Trophoblast cell (in vitro differentiated cells and primary cell): Measurements from ENCODE around the gene FIGNL2.

Experiments used
- DNase-seq, 2 donors: peaks; one replicate each; pipeline ENCODE4 v3.0.0-alpha.2; 2016
- H2AFZ ChIP-seq: 2 replicates; pipeline ENCODE4 v1.6.1; 2013; ENCODE audit warnings: low read length, moderate library complexity, mild to moderate bottlenecking; ENCODE audit not compliant: insufficient read depth, poor library complexity
- H2AK5ac ChIP-seq: 2 replicates; pipeline ENCODE4 v1.6.1; 2013; ENCODE audit warnings: mild to moderate bottlenecking, low read length
- H2BK120ac ChIP-seq: 2 replicates; pipeline ENCODE4 v1.6.1; 2013; ENCODE audit warnings: low read length, mild to moderate bottlenecking, moderate library complexity; ENCODE audit not compliant: insufficient read depth, poor library complexity
- H2BK12ac ChIP-seq: 2 replicates; pipeline ENCODE4 v1.6.1; 2013; ENCODE audit warnings: mild to moderate bottlenecking, low read length, moderate library complexity
- H2BK5ac ChIP-seq: 2 replicates; pipeline ENCODE4 v1.6.1; 2013; ENCODE audit warnings: low read length, low read depth, moderate library complexity, mild to moderate bottlenecking; ENCODE audit not compliant: poor library complexity
- H3K14ac ChIP-seq: 2 replicates; pipeline ENCODE4 v1.6.1; 2013; ENCODE audit warnings: mild to moderate bottlenecking, low read length
- H3K18ac ChIP-seq: 2 replicates; pipeline ENCODE4 v1.6.1; 2013; ENCODE audit warnings: mild to moderate bottlenecking, low read length
- H3K23ac ChIP-seq: 2 replicates; pipeline ENCODE4 v1.6.1; 2013; ENCODE audit warnings: low read length
- H3K27ac ChIP-seq: 2 replicates; pipeline ENCODE4 v1.5.1; 2013; ENCODE audit warnings: low read depth, mild to moderate bottlenecking, inconsistent platforms, low read length, moderate library complexity
- H3K27me3 ChIP-seq: 2 replicates; pipeline ENCODE4 v1.6.1; 2013; ENCODE audit warnings: inconsistent platforms, mild to moderate bottlenecking, low read length, moderate library complexity; ENCODE audit not compliant: insufficient read depth
- H3K36me3 ChIP-seq, 2 experiments: 1 replicate in 1 of 2; 2 replicates in 1 of 2; pipeline ENCODE4 v1.6.1; 2013; ENCODE audit warnings: low read length in 2 of 2, mild to moderate bottlenecking in 2 of 2, moderate library complexity in 1 of 2; ENCODE audit not compliant: insufficient read depth in 2 of 2, control insufficient read depth in 1 of 2
- H3K4ac ChIP-seq: 2 replicates; pipeline ENCODE4 v1.6.1; 2013; ENCODE audit warnings: low read depth, mild to moderate bottlenecking, low read length, moderate library complexity
- H3K4me1 ChIP-seq, 2 experiments: 1 replicate in 1 of 2; 2 replicates in 1 of 2; pipeline ENCODE4 v1.6.1; 2013; ENCODE audit warnings: low read length in 2 of 2, mild to moderate bottlenecking in 2 of 2, moderate library complexity in 1 of 2; ENCODE audit not compliant: insufficient read depth in 2 of 2, control insufficient read depth in 1 of 2
- H3K4me2 ChIP-seq: 2 replicates; pipeline ENCODE4 v1.6.1; 2013; ENCODE audit warnings: inconsistent platforms, mild to moderate bottlenecking, low read length, moderate library complexity
- H3K4me3 ChIP-seq: 2 replicates; pipeline ENCODE4 v1.5.1; 2013; ENCODE audit warnings: mild to moderate bottlenecking, low read depth, low read length, inconsistent platforms
- H3K79me1 ChIP-seq: one replicate; pipeline ENCODE4 v1.6.1; 2013; ENCODE audit warnings: low read length
- H3K79me2 ChIP-seq: 2 replicates; pipeline ENCODE4 v1.6.1; 2013; ENCODE audit warnings: low read length, mild to moderate bottlenecking; ENCODE audit not compliant: control insufficient read depth, insufficient read depth, poor library complexity
- H3K9ac ChIP-seq: 2 replicates; pipeline ENCODE4 v1.6.1; 2013; ENCODE audit warnings: mild to moderate bottlenecking, low read length
- H3K9me3 ChIP-seq: 2 replicates; pipeline ENCODE4 v1.6.1; 2013; ENCODE audit warnings: low read depth, mild to moderate bottlenecking, control low read depth, inconsistent platforms, low read length; ENCODE audit not compliant: insufficient read depth
- H4K12ac ChIP-seq: 2 replicates; pipeline ENCODE4 v1.6.1; 2013; ENCODE audit warnings: low read depth, mild to moderate bottlenecking, low read length, moderate library complexity
- H4K8ac ChIP-seq: 2 replicates; pipeline ENCODE4 v1.6.1; 2013; ENCODE audit warnings: low read depth, mild to moderate bottlenecking, low read length, moderate library complexity
- H4K91ac ChIP-seq: one replicate; pipeline ENCODE4 v1.6.1; 2013; ENCODE audit warnings: low read depth, mild to moderate bottlenecking, low read length, moderate library complexity
- WGBS: extraction: QIAGEN DNeasy Blood & Tissue Kit; methylation state at CpG from one replicate; pipeline ENCODE4 v1.1.7; 2013; ENCODE audit warnings: missing lambda C conversion rate; ENCODE audit not compliant: insufficient read length, insufficient coverage; ENCODE audit errors: extremely low coverage; 5-methylcytosine and 5-hydroxymethylcytosine counted together

Gene FIGNL2

DNA sequence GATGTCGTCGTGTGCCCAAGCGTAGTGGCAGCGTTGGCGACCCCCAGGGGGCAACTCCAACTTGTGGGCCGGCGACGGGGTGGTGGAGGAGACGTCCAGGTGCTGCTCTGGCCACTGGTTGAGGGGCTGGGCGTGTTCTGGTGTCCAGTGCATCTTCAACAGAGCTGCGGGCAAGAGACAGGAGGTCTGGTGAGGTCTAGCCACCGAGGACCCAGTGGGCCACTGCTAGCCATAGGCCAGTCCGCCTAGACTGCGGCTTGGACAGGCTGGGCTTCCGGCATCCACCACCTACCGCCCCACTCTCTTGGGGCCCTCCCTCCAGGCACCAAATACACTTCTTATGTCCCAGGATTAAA is 26.3 kb downstream of the FIGNL2 start:
- Histone ChIP-seq H3K14ac (no peak overlapping the region), H4K91ac (no peak overlapping the region), H4K8ac (no peak overlapping the region), H3K9ac (no peak overlapping the region), H3K23ac (no peak overlapping the region), H3K36me3 (peaks cover 36 to 44% of the 10 kb centered on the region in 2 experiments), H2AFZ (no peak overlapping the region), H2AK5ac (no peak overlapping the region), H2BK120ac (no peak overlapping the region), H4K12ac (no peak overlapping the region), H2BK5ac (no peak overlapping the region), H3K27ac (no peak overlapping the region), H3K4me3 (no peak overlapping the region), H3K4me2 (no peak overlapping the region), H3K27me3 (no peaks in the 10 kb centered on the region), H3K4me1 (peaks cover 4 to 6% of the 10 kb centered on the region in 2 experiments), H3K9me3 (no peaks in the 10 kb centered on the region), H3K18ac (no peak overlapping the region), H3K79me2 (peaks cover 4% of the 10 kb centered on the region), H2BK12ac (no peak overlapping the region), H3K4ac (no peak overlapping the region), H3K79me1 (no peaks in the 10 kb centered on the region)
- WGBS, result no CpG with 5 or more reads among the region's 16 CpGs
- no peak for DNase-seq

DNA sequence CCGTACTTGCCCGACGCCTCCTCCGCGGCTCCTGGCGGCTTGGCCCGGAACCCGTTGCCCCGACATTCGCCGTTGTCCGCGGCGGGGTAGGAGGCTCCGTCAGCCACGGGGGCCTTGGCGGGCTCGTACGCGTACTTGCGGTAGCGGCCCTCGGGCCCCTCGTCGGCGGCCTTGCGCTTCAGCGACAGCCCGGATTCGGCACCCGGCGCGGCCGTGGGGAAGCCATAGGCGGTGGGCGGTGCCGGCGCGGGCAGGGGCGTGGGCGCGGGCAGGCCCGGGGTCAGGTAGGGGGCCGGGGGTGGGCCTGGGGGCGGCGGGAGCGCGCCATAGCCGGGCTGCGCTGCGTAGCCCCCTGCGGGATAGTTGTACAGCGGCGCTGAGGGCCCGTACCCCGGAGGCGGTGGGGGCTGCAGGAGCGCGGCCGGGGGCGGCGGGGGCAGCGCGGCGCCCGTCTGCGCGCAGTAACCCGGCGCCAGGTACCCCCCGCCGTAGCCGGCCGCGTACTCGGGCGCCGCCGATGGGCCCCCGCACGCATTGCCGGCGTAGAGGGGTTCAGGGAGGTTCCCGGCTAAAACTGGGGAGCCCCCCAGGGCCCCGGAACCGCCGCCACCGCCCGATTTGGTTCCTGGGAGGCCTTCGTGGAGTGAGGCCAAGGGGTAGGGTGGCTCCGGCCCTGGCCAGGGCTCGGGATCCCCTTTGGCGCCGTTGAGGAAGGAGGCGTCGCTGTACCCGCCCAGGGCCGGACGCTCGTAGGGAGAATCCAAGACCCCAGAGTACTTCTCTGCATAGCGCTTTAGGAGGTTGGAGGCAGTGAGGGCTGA is 26.9 kb downstream of the FIGNL2 start:
- peak overlapping the region; percentile 45 for H3K4me2 ChIP-seq
- no peak overlapping the region for H2AK5ac ChIP-seq
- no peak overlapping the region for H4K12ac ChIP-seq
- H3K27me3 ChIP-seq, result no peaks in the 10 kb centered on the region
- H3K79me1 ChIP-seq, result no peaks in the 10 kb centered on the region
- no peak overlapping the region for H2BK12ac ChIP-seq
- no peak overlapping the region for H3K23ac ChIP-seq
- peak overlapping the region; percentile 10 for H3K4ac ChIP-seq
- DNase-seq, result no peak
- peak overlapping the region; percentile 63 for H3K4me3 ChIP-seq
- no peak overlapping the region for H4K8ac ChIP-seq
- no peaks in the 10 kb centered on the region for H3K9me3 ChIP-seq
- no peak overlapping the region for H2BK5ac ChIP-seq
- no peak overlapping the region for H3K9ac ChIP-seq
- H3K4me1 ChIP-seq, result peaks cover under 1 to 3% of the 10 kb centered on the region in 2 experiments
- H4K91ac ChIP-seq, result no peak overlapping the region
- H2AFZ ChIP-seq, result no peak overlapping the region
- H3K36me3 ChIP-seq, result peaks cover 38 to 43% of the 10 kb centered on the region in 2 experiments
- no peak overlapping the region for H3K27ac ChIP-seq
- H2BK120ac ChIP-seq, result no peak overlapping the region
- WGBS, result no CpG with 5 or more reads among the region's 101 CpGs
- H3K18ac ChIP-seq, result no peak overlapping the region
- H3K79me2 ChIP-seq, result no peaks in the 10 kb centered on the region
- H3K14ac ChIP-seq, result no peak overlapping the region

DNA sequence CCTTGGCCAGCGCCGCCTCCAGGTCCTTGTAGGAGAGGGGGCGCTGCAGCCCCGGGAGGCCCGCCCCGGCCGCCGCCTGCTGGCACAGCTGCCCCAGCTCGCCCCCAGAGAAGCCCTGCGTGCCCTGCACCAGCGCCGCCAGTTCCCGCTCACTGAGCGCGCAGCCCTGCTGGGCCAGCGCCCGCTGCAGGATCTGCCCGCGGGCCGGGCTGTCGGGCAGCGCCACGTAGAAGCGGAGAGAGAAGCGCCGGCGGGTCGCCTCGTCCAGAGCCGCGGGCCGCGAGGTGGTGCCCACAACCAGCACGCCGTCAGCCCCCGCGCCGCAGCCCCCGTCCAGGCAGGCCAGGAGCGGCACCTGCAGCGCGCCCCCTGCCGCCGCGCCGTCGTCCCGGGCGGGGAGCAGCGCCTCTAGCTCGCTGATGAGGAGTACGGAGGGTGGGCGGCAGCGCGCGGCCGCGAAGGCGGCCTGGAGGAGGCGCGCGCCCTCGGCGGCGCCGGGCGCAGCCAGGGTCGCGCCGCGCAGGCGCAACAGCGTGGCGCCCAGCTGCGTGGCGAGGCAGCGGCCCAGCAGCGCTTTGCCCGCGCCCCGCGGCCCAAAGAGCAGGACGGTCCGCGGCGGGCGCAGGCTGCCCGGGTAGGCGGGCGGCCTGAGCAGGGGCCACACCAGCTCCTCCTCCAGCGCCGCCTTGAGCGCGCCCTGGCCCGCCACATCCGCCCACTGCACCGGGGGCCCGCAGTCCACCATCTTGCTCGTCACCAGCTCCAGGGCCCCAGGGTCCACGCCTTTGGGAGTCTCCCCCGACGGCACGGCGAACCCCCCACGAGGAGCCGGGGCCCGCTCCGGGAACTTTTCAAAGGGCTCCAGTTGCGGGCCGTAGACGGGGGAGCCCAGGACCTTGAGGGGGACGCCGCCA is 27.7 kb downstream of the FIGNL2 start:
- Histone ChIP-seq H3K4me2 (peak overlapping the region; percentile 45), H3K4me3 (peak overlapping the region; percentile 63), H3K79me2 (no peaks in the 10 kb centered on the region), H2AK5ac (no peak overlapping the region), H2BK12ac (no peak overlapping the region), H4K91ac (no peak overlapping the region), H4K12ac (no peak overlapping the region), H3K79me1 (no peaks in the 10 kb centered on the region), H3K36me3 (peaks cover 38 to 42% of the 10 kb centered on the region in 2 experiments), H3K23ac (no peak overlapping the region), H2BK120ac (no peak overlapping the region), H4K8ac (peak overlapping the region; percentile 19), H3K27me3 (no peaks in the 10 kb centered on the region), H3K4ac (no peak overlapping the region), H3K9ac (no peak overlapping the region), H3K14ac (no peak overlapping the region), H3K18ac (no peak overlapping the region), H2AFZ (no peak overlapping the region), H3K4me1 (peaks cover 2 to 3% of the 10 kb centered on the region in 2 experiments), H3K27ac (no peak overlapping the region), H2BK5ac (no peak overlapping the region), H3K9me3 (no peaks in the 10 kb centered on the region)
- WGBS, result no CpG with 5 or more reads among the region's 113 CpGs
- DNase-seq, result peak in 1 of 2 donors; percentile 49

DNA sequence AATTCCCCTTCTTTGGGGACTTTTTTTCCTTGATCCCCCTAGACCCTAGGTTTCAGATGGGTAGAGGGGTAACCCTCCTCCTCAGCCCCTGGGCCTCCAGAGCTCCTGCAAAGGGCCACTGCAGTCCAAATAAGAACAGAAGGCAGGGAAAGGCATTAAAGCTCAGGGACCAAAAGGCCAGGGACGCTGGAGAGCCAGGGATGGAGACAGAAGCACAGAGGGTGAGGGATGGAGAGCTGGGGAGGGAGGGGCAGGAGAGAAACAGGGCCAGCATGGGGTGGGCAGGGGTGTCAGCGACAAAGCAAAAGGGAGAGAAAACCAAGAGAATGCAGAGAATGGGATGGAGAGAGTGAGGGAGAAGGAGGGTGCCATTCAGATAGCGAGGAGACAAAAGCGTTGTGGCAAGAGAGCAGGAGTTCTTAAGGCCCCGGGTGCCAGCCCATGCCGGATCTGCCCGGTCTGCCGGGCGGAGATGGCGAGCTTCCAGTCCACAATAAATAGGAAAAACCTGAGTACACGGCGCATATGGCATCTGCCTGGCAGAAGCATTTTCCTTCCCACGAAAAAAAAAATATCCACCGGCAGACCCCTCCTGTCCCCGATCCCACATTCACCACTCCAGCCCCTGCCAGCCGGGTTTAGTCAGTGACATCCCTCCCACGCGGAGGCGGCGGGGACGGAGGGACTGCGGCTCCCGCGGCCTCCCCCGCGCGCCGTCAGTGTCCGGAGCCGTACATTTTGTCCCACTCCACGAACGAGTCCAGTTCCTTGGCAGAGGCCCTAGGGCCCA is 28.6 kb downstream of the FIGNL2 start:
- H3K9me3 ChIP-seq, result no peaks in the 10 kb centered on the region
- H3K14ac ChIP-seq, result no peak overlapping the region
- no peak overlapping the region for H2AFZ ChIP-seq
- no peak overlapping the region for H2BK12ac ChIP-seq
- no peak overlapping the region for H2BK120ac ChIP-seq
- peak overlapping the region; percentile 45 for H3K4me2 ChIP-seq
- no peak for DNase-seq
- H3K4me1 ChIP-seq, result peaks cover 5 to 9% of the 10 kb centered on the region in 2 experiments
- no peak overlapping the region for H3K27ac ChIP-seq
- H2AK5ac ChIP-seq, result no peak overlapping the region
- peaks cover 1% of the 10 kb centered on the region for H3K79me1 ChIP-seq
- H3K4me3 ChIP-seq, result no peak overlapping the region
- peaks cover 38 to 42% of the 10 kb centered on the region in 2 experiments for H3K36me3 ChIP-seq
- WGBS, result no CpG with 5 or more reads among the region's 32 CpGs
- H3K4ac ChIP-seq, result no peak overlapping the region
- no peak overlapping the region for H2BK5ac ChIP-seq
- H3K18ac ChIP-seq, result no peak overlapping the region
- H4K8ac ChIP-seq, result no peak overlapping the region
- no peak overlapping the region for H3K9ac ChIP-seq
- H4K91ac ChIP-seq, result no peak overlapping the region
- no peak overlapping the region for H3K23ac ChIP-seq
- peaks cover under 1% of the 10 kb centered on the region for H3K79me2 ChIP-seq
- no peak overlapping the region for H4K12ac ChIP-seq
- H3K27me3 ChIP-seq, result no peaks in the 10 kb centered on the region
